ENCODE measurements around the gene RYR3.

RYR3 gene

DNA sequence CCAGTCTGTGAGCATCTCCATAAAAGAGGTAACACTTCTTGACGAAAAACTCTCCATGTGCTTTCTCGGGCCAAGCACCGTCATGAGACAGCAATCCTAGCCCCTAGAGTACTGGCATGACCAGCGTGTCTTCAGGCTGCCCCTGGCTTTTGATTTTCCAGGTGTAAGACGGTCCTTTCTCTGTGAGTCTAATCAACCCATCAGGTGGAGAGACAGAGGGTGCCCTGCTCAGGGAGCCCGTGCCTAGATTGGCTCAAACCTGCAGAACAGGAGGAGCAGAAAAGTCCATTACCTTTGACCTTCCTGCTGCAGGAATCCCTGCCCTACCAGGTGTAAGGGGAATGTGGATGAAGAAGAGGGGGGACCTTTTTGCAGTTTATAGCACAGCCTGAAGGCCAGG, 548.1 kb downstream of the RYR3 start:
- in situ Hi-C loops (cut with MboI; ENCODE audit: low sequenced_read_pairs), result no loop called here

DNA sequence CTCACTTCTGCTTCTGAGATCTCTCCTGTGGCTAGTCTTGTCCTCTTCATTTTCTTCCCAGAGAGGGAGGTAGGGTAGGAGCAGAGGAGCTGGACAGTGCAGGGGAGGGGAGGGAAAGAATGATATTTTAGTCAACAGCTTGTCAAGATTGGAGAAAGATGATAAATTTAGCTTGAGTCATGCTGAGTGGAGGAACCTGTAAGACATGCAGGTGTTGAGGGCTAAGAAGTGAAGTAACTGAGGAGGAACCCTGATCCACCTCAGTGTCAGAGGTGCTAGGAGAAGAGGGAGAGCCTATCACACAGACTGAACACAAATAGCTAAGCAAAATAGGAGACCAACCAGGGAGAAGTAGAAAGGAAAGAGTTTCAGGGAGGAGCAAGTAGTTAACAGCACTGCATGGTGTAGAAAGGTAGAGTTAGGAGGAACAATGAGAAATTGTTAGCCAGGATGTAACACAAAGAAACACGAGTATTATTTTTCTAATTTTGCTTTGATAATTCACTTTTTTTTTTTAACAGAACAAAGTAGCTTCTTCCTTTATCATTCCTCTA, 549.3 kb downstream of the RYR3 start:
- in situ Hi-C loops (cut with MboI; ENCODE audit: low sequenced_read_pairs), result no loop called here

- in situ Hi-C loops (cut with MboI; ENCODE audit: low sequenced_read_pairs), result no loop called here
Measured at GRCh38 chr15:33860754-33861153, 550.0 kb downstream of the RYR3 start.

GRCh38 chr15:33864360-33865075, 553.8 kb downstream of the RYR3 start:
- in situ Hi-C loops (cut with MboI; ENCODE audit: low sequenced_read_pairs), result no loop called here

- in situ Hi-C loops (cut with MboI; ENCODE audit: low sequenced_read_pairs), result no loop called here
Measured at GRCh38 chr15:33865416-33865815, 554.6 kb downstream of the RYR3 start.

DNA sequence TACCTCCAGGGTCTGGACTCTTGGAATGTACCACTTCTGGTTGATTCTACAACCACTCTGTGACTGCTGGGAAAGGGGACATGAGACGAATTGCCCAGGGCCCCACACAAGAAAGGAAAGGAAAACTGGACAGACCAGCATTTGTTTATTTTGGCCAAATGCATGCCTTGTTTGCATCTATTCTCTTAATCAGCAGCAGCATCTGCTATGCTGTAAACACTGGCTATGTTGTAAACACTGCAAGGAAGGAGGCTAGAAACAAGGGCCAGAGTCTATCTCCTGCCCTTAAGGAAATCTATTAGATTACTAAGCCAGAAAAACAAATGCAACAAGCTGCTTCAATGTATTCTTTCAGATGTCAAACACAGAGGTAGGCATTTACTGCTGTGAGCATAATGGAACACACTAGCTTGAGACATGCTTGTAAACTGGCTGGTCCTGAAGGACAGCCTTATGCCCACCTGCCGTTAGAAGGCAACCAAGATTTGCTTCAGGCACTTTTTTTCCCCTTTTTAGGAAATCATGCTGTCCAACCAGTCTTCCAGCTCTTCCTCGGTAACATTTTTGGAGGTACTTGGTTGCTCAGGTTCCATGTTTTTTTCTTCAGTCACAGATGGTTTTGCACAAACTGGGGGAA, 555.5 kb downstream of the RYR3 start:
- in situ Hi-C loops (cut with MboI; ENCODE audit: low sequenced_read_pairs), result no loop called here

DNA sequence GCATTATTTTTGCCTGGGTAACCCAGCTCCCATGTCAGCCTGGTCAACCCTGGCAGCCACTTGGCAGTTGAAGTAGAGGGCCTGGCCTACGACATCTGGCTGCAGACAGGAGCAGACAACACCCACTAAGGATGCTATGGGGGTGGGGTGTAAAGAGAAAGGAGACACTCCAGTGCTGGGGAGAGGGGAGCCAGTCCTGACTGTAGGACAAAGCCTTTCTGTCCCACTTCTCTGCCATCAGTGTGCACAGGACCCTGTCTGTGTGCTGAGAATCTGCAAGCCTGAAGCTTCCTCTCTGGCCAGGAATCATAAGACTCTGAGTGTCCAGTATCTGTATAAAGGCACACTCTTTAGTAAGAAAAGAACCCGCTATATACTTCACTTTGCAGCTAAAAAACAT, 561.2 kb downstream of the RYR3 start:
- in situ Hi-C loops (cut with MboI; ENCODE audit: low sequenced_read_pairs), result no loop called here

- in situ Hi-C loops (cut with MboI; ENCODE audit: low sequenced_read_pairs), result no loop called here
Measured at GRCh38 chr15:33872416-33873106, 561.8 kb downstream of the RYR3 start.

DNA sequence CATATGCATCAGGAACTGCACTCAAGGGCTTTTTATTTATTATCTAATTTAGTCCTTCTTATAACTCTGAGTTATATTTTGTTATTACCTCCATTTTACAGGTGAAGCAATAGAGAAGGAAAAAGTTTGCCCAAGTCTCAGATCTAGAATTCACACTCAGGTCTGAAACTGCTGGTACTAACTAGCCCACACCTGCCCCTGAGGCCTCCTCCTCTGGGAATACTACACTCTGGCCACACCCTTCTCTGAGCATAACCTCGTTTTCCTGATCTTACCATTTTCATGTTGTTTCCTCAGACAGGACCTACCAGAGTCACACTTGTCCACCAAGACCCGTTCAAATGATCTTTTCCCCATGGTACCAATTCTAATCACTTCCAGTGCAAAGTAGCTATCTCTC, 563.4 kb downstream of the RYR3 start:
- in situ Hi-C loops (cut with MboI; ENCODE audit: low sequenced_read_pairs), result no loop called here

- in situ Hi-C loops (cut with MboI; ENCODE audit: low sequenced_read_pairs), result no loop called here
Measured at GRCh38 chr15:33882921-33883320, 572.2 kb downstream of the RYR3 start.

GRCh38 chr15:33888176-33888575, 577.4 kb downstream of the RYR3 start:
- in situ Hi-C loops (cut with MboI; ENCODE audit: low sequenced_read_pairs), result no loop called here

DNA sequence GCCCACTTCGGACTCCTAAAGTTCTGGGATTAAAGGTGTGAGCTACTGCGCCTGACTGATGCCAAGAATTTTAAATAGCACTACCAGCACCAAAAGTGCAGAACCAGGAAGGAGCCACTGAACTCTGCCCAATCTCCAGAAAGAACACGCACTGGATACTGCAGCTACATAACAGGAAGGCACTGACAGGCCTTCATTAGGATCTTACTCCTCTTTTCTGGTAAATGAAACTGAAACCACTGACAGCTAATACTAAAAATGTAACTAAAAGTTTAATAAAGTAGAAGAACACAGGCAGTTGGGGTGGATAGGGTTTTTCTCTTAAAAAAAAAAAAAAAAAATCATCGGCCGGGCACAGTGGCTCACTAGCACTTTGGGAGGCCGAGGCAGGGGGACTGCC, 583.4 kb downstream of the RYR3 start:
- in situ Hi-C loops (cut with MboI; ENCODE audit: low sequenced_read_pairs), result no loop called here

GRCh38 chr15:33902043-33902442, 591.3 kb downstream of the RYR3 start:
- in situ Hi-C loops (cut with MboI; ENCODE audit: low sequenced_read_pairs), result no loop called here

DNA sequence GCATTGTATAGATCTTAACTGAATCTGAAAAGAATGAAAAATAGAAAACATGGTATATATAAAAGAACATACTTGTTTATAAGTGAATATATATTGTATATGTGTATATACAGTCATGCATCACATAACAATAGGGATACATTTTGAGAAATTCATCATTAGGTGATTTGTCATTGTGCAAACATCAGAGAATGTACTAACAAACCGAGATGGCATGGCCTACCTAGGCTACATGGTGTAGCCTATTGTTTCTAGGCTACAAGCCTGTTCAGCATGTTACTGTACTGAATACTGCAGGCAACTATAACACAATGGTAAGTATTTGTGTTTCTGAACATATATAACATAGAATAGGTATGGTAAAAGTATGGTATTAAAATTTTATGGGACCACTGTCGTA, 592.9 kb downstream of the RYR3 start:
- in situ Hi-C loops (cut with MboI; ENCODE audit: low sequenced_read_pairs), result no loop called here

- in situ Hi-C loops (cut with MboI; ENCODE audit: low sequenced_read_pairs), result no loop called here
Measured at GRCh38 chr15:33907326-33907725, 596.6 kb downstream of the RYR3 start.

GRCh38 chr15:33908406-33908805, 597.6 kb downstream of the RYR3 start:
- in situ Hi-C loops (cut with MboI; ENCODE audit: low sequenced_read_pairs), result no loop called here

DNA sequence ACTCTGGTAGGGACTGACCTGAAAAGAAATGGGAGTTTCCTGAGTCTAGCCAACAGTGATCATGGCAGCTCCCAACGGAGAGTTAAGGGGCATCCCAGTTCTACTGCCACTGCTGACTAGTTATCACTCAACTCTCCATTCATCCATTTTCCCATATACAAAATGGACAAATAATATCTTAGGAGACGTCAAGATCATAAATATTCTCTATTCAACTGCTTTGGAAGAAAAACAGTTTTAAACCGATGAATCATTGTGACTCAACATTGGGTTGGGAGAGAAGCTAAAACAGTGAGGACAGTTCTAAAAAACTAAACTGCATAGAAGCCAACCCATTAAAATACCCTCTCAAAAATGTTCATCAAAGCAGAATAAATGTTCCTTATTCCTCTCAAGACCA, 600.0 kb downstream of the RYR3 start:
- in situ Hi-C loops (cut with MboI; ENCODE audit: low sequenced_read_pairs), result no loop called here

GRCh38 chr15:33912326-33912725, 601.6 kb downstream of the RYR3 start:
- in situ Hi-C loops (cut with MboI; ENCODE audit: low sequenced_read_pairs), result no loop called here

DNA sequence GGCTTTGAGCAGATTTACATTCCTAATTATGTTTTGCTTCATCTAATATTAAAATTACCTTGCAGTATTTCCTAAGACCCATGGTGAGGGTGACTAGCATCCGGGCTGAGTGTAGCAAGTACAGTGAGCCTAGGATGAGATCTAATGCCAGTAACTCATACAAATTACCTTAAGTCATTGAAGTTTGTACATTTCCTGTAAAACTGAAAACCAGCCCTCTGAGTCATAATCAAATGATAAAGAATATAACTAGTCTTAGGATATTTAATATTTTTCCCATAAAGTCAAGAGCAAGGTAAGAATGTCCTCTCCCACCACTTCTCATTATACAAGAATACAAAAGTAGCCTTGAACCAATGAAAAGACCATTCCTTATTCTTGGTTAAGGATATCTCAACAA, 602.7 kb downstream of the RYR3 start:
- in situ Hi-C loops (cut with MboI; ENCODE audit: low sequenced_read_pairs), result no loop called here

Measured in hTERT RPE-1 (cell line).